Skin epidermis (tissue), 12 donors: ENCODE results near the gene APOC4.
A peak's percentile ranks its signal among the peaks of the same experiment; 100 is the strongest.
"Not testable (repeated sequence)": the region's sequence is repeated elsewhere in the genome, so short reads cannot be mapped to it uniquely, and the experiment has no call there.

Experiments
- H3K27ac ChIP-seq, 21 experiments: fragments of 200-600 bp; sonication (generic) in 11 of 21; one replicate each; pipeline ENCODE4 v1.5.0; 2020; ENCODE audit warnings: mild to moderate bottlenecking in 3 of 21, inconsistent platforms in 2 of 21, moderate library complexity in 2 of 21
- H3K4me3 ChIP-seq, 7 experiments: fragments of 200-600 bp; sonication (generic) in 2 of 7; one replicate each; pipeline ENCODE4 v1.5.0; 2020; ENCODE audit warnings: inconsistent platforms in 2 of 7, mild to moderate bottlenecking in 2 of 7, moderate library complexity in 1 of 7

The APOC4 gene, protein sequence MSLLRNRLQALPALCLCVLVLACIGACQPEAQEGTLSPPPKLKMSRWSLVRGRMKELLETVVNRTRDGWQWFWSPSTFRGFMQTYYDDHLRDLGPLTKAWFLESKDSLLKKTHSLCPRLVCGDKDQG

DNA sequence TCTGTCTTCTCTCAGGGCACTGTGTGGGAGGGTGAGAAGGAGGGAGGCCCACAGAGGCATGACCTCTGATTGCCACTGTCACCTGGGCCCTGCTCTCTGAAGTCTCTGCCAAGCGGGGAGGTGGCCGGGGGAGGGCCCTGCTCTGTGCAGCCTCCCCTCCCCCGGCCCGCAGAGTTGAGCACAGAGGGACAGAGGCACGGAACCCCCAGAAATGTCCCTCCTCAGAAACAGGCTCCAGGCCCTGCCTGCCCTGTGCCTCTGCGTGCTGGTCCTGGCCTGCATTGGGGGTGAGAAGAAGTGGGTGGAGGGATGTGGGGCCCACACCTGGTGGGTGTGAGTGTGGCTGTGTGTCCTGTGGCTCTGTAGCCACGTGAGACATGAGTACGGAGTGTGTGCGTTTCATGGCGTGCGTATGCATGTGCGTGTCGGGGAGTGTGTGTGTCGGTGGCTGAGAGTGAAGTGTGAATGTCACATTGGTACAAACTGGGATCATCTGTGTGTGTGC lies at the start of gene APOC4:
Gene APOC4, plus strand, starts transcription at position 171 of the 505 bp plus-strand sequence. Its CDS starts 41 bp downstream, at position 212.
- Histone ChIP-seq H3K27ac (no peak within 1 kb of the TSS), H3K4me3 (no peak within 1 kb of the TSS)

DNA sequence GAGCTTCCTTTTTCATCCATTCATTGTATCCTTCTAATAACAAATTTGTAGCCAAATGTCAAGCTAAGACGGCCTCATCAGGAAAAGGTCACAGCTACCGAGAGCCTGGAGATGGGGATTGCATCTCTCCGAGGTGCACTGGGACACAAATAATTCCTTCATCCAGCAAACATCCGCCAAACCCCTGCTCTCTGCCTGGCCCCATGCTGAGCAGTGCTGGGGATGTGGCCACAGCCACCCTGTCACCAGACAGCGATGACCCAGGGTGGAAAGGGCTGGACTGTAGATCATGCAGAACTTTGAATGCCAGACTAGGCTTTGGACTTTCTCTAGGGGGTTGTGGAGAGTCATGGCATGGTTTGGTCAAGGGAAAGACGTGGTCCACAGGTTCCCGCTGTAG lies 49.1 kb upstream of the APOC4 start:
- no peak overlapping the region for H3K4me3 ChIP-seq
- H3K27ac ChIP-seq: no peak overlapping the region

DNA sequence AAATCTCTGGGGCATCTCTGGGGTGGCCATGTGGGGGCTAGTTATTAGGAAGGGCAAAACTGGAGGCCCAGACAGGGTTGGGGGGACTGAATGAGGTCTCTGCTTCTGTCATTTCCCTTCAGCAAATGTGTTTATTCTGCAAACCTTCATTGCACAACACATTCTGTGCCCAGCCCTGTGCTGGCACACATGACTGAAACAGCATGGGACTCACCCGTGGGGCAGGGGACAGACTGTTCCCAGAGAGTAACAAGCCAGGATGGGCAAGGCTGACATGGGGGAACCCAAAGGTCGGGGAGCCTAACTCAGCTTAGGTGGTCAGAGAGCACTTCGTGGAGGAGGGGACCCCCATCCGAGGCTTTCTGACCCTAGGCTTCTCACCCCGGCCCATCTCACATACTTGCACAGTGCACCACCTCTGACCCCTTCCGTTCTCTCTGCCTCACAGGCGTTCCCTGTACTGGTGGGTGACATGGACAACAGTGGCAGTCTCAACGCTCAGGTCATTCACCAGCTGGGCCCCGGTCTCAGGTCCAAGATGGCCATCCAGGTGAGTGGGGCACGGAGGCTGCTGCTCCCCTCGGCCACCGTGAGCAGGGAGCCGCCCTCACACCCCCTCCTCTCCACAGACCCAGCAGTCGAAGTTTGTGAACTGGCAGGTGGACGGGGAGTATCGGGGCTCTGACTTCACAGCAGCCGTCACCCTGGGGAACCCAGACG lies 48.5 kb upstream of the APOC4 start:
- no peak overlapping the region for H3K27ac ChIP-seq
- H3K4me3 ChIP-seq: no peak overlapping the region

DNA sequence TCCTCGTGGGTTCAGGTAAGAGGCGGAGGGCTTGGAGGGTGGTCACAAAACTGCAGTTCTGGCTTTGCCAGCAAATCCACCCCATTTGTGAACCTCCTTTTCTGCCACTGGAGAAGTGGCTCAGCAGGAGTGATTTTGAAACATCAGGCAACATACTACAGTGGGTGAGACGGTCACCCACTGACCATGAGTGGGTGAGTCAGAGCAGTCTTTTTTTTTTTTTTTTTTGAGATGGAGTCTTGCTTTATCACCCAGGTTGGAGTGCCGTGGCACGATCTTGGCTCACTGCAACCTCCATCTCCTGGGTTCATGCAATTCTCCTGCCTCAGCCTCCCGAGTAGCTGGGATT lies 48.0 kb upstream of the APOC4 start:
- Histone ChIP-seq H3K4me3 (no peak overlapping the region), H3K27ac (no peak overlapping the region)

DNA sequence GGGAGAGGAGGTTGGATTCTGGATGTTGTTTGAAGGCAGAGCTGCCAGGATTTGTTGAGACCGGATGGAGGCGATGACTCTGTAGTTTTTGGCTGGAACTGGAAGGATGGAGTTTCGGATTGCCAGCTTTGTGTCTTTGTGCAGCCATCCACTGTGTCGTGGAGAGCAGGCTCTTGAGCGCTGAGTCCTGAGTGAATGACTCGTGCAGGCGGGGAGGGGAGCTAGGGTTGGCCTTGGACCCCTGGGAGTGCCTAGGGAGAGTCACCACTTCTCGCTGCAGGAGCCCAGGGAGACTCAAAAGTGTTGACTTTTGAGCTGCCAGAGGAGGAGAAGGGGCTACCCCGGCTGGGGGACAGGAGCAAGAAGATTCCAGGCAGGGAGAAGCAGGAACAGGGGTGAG lies 47.1 kb upstream of the APOC4 start:
- Histone ChIP-seq H3K27ac (no peak overlapping the region), H3K4me3 (no peak overlapping the region)

DNA sequence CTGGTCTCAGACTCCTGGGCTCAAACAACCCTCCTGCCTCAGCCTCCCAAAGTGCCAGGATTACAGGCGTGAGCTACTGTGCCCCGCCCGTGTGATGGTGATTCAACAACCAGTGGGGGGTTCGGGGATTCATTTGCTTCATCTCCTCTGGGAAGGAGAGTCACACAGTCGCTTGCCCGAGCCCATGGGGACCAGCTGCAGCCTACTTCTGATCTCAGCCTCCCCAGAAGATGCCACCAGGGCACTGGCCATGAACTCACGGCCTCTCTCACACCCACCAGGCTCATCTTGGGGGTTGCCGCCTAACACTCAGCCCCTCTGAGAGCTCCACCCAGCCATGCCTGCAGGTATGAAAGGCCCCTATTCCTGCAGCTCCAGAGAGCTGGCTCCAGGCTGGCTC lies 44.2 kb upstream of the APOC4 start:
- H3K4me3 ChIP-seq: no peak overlapping the region

DNA sequence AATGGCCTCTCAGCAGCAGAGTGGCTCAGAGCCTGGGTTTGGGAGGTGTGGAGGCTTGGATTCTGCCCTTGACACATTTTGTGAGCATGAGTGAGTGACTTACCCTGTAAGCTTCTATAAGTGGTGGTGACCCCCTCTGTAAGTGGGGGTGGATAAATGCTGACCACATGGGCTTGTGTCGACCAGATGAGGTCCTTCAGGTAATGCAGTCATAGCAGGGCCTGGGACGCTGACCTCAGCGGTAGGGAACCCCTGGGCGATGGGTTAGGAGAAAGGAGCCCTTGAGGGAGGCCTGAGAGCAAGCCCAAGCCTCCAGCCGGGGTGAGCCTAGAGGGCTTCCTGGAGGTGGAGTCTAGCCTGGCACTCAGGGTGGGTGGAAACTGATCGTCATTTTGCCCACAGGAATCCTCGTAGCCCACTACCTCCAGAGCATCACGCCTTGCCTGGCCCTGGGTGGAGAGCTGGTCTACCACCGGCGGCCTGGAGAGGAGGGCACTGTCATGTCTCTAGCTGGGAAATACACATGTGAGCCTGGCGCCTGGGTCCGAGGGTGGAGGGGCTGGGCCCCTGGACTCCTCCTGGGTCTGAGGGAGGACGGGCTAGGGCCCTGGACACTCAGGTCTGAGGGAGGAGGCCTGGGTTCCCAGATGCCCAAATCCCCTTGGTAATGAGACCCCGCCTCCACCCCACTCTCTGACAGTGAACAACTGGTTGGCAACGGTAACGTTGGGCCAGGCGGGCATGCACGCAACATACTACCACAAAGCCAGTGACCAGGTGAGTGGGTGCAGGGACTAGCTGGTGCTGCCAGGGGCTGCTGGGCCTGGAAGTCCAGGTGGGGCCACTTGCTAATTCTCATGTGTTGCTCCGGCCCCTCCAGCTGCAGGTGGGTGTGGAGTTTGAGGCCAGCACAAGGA lies 41.5 kb upstream of the APOC4 start:
- Histone ChIP-seq H3K4me3 (no peak overlapping the region), H3K27ac (no peak overlapping the region)

More for the DNA sequence above, 44.2 kb upstream of the APOC4 start:
- no peak overlapping the region for H3K27ac ChIP-seq

DNA sequence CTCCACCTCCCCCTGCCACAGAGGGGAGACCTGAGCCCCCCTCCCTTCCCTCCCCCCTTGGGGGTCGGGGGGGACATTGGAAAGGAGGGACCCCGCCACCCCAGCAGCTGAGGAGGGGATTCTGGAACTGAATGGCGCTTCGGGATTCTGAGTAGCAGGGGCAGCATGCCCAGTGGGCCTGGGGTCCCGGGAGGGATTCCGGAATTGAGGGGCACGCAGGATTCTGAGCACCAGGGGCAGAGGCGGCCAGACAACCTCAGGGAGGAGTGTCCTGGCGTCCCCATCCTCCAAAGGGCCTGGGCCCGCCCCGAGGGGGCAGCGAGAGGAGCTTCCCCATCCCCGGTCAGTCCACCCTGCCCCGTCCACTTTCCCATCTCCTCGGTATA lies 38.8 kb upstream of the APOC4 start:
- H3K27ac ChIP-seq: no peak overlapping the region
- no peak overlapping the region for H3K4me3 ChIP-seq

DNA sequence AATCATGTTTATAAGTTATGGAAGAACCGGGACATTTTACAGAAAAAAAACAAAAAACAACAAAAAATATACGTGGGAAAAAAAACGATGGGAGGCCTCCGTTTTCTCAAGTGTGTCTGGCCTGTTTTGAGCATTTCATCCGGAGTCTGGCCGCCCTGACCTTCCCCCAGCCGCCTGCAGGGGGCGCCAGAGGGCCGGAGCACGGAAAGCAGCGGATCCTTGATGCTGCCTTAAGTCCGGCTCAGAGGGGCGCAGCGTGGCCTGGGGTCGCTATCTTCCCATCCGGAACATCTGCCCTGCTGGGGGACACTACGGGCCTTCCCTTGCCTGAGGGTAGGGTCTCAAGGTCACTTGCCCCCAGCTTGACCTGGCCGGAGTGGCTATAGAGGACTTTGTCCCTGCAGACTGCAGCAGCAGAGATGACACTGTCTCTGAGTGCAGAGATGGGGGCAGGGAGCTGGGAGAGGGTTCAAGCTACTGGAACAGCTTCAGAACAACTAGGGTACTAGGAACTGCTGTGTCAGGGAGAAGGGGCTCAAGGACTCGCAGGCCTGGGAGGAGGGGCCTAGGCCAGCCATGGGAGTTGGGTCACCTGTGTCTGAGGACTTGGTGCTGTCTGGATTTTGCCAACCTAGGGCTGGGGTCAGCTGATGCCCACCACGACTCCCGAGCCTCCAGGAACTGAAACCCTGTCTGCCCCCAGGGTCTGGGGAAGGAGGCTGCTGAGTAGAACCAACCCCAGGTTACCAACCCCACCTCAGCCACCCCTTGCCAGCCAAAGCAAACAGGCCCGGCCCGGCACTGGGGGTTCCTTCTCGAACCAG lies 38.2 kb upstream of the APOC4 start:
- Histone ChIP-seq H3K4me3 (no peak overlapping the region), H3K27ac (peak overlapping the region in 1 of 21 experiments; percentile 26)

DNA sequence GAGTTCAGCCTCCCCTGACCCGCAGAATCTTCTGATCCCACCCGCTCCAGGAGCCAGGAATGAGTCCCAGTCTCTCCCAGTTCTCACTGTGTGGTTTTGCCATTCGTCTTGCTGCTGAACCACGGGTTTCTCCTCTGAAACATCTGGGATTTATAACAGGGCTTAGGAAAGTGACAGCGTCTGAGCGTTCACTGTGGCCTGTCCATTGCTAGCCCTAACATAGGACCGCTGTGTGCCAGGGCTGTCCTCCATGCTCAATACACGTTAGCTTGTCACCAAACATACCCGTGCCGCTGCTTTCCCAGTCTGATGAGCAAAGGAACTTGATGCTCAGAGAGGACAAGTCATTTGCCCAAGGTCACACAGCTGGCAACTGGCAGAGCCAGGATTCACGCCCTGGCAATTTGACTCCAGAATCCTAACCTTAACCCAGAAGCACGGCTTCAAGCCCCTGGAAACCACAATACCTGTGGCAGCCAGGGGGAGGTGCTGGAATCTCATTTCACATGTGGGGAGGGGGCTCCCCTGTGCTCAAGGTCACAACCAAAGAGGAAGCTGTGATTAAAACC lies 37.5 kb upstream of the APOC4 start:
- peak overlapping the region in 2 of 21 experiments; percentile 26 to 47 for H3K27ac ChIP-seq
- no peak overlapping the region for H3K4me3 ChIP-seq

DNA sequence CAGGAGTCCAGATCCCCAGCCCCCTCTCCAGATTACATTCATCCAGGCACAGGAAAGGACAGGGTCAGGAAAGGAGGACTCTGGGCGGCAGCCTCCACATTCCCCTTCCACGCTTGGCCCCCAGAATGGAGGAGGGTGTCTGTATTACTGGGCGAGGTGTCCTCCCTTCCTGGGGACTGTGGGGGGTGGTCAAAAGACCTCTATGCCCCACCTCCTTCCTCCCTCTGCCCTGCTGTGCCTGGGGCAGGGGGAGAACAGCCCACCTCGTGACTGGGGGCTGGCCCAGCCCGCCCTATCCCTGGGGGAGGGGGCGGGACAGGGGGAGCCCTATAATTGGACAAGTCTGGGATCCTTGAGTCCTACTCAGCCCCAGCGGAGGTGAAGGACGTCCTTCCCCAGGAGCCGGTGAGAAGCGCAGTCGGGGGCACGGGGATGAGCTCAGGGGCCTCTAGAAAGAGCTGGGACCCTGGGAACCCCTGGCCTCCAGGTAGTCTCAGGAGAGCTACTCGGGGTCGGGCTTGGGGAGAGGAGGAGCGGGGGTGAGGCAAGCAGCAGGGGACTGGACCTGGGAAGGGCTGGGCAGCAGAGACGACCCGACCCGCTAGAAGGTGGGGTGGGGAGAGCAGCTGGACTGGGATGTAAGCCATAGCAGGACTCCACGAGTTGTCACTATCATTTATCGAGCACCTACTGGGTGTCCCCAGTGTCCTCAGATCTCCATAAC lies 36.4 kb upstream of the APOC4 start, which contains the start of gene APOE:
Gene APOE, plus strand, starts transcription at position 360 of the 724 bp plus-strand sequence. CDS start 829 bp downstream, outside the sequence.
- Histone ChIP-seq H3K4me3 (peak within 1 kb of the TSS; percentile 10 to 47 (median 26)), H3K27ac (peak within 1 kb of the TSS in 17 of 21 experiments; percentile 7 to 87 (median 54))

DNA sequence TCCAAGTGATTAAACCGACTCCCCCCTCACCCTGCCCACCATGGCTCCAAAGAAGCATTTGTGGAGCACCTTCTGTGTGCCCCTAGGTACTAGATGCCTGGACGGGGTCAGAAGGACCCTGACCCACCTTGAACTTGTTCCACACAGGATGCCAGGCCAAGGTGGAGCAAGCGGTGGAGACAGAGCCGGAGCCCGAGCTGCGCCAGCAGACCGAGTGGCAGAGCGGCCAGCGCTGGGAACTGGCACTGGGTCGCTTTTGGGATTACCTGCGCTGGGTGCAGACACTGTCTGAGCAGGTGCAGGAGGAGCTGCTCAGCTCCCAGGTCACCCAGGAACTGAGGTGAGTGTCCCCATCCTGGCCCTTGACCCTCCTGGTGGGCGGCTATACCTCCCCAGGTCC lies 34.4 kb upstream of the APOC4 start:
- H3K4me3 ChIP-seq: peak overlapping the region in 1 of 7 experiments; percentile 40

DNA sequence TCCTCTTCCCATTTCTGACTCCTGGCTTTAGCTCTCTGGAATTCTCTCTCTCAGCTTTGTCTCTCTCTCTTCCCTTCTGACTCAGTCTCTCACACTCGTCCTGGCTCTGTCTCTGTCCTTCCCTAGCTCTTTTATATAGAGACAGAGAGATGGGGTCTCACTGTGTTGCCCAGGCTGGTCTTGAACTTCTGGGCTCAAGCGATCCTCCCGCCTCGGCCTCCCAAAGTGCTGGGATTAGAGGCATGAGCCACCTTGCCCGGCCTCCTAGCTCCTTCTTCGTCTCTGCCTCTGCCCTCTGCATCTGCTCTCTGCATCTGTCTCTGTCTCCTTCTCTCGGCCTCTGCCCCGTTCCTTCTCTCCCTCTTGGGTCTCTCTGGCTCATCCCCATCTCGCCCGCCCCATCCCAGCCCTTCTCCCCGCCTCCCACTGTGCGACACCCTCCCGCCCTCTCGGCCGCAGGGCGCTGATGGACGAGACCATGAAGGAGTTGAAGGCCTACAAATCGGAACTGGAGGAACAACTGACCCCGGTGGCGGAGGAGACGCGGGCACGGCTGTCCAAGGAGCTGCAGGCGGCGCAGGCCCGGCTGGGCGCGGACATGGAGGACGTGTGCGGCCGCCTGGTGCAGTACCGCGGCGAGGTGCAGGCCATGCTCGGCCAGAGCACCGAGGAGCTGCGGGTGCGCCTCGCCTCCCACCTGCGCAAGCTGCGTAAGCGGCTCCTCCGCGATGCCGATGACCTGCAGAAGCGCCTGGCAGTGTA lies 33.8 kb upstream of the APOC4 start:
- no peak overlapping the region for H3K4me3 ChIP-seq
- H3K27ac ChIP-seq: peak overlapping the region in 1 of 21 experiments; percentile 21

More for the DNA sequence above, 34.4 kb upstream of the APOC4 start:
- peak overlapping the region in 3 of 21 experiments; percentile 11 to 21 (median 13) for H3K27ac ChIP-seq

DNA sequence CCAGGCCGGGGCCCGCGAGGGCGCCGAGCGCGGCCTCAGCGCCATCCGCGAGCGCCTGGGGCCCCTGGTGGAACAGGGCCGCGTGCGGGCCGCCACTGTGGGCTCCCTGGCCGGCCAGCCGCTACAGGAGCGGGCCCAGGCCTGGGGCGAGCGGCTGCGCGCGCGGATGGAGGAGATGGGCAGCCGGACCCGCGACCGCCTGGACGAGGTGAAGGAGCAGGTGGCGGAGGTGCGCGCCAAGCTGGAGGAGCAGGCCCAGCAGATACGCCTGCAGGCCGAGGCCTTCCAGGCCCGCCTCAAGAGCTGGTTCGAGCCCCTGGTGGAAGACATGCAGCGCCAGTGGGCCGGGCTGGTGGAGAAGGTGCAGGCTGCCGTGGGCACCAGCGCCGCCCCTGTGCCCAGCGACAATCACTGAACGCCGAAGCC lies 33.2 kb upstream of the APOC4 start:
- Histone ChIP-seq H3K4me3 (no peak overlapping the region), H3K27ac (no peak overlapping the region)

DNA sequence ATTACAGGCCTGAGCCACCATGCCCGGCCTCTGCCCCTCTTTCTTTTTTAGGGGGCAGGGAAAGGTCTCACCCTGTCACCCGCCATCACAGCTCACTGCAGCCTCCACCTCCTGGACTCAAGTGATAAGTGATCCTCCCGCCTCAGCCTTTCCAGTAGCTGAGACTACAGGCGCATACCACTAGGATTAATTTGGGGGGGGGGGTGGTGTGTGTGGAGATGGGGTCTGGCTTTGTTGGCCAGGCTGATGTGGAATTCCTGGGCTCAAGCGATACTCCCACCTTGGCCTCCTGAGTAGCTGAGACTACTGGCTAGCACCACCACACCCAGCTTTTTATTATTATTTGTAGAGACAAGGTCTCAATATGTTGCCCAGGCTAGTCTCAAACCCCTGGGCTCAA lies 32.3 kb upstream of the APOC4 start:
- no peak overlapping the region for H3K4me3 ChIP-seq
- peak overlapping the region in 10 of 21 experiments; percentile 11 to 75 (median 52) for H3K27ac ChIP-seq

DNA sequence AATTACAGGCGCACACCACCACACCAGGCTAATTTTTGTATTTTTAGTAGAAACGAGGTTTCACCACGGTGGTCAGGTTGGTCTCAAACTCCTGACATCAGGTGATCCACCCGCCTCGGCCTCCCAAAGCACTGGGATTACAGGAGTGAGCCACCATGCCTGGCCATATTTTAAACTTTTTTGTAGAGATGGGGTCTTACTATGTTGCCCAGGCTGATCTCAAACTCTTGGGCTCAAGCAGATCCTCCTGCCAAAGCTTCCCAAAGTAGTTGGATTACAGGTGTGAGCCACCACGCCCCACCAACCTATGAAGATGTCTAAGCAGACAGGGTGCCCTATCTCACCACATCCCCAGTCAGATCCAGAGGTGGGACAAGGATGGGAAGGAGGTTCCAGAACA lies 30.1 kb upstream of the APOC4 start:
- peak overlapping the region in 6 of 21 experiments; percentile 1 to 83 (median 20) for H3K27ac ChIP-seq
- H3K4me3 ChIP-seq: not testable (repeated sequence)

DNA sequence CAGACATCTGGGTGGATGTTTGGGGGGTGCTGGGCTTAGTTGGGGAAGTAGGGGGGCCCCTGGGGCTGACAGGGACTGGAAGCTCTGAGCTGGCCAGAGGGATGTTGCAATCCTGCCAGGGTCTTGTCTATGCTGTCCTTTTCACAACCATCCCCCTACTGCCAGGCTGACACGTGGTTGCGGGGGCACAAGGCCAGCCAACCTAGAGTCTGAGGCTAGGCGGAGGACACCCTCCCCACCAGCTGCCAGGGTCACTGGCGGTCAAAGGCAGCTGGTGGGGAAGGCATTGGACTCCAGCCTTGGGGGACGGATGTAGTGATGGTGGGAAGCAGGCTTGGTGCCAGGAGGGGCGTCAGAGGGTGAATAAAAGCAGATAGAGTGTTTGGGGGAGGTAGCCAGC lies 29.2 kb upstream of the APOC4 start:
- H3K4me3 ChIP-seq: no peak overlapping the region
- H3K27ac ChIP-seq: peak overlapping the region in 4 of 21 experiments; percentile 17 to 83 (median 34)
